NCI-H82 treated with DMSO at 0.1 percent for 48 hours (cell line): ENCODE results near the gene SOX10.
"Not testable (repeated sequence)": the region's sequence is repeated elsewhere in the genome, so short reads cannot be mapped to it uniquely, and the experiment has no call there.

ENCODE experiments used
- DNase-seq: peaks from one replicate; lab custom pipeline; 2025; ENCODE audit not compliant: unreplicated experiment; lab: John Stamatoyannopoulos, UW

Gene SOX10

DNA sequence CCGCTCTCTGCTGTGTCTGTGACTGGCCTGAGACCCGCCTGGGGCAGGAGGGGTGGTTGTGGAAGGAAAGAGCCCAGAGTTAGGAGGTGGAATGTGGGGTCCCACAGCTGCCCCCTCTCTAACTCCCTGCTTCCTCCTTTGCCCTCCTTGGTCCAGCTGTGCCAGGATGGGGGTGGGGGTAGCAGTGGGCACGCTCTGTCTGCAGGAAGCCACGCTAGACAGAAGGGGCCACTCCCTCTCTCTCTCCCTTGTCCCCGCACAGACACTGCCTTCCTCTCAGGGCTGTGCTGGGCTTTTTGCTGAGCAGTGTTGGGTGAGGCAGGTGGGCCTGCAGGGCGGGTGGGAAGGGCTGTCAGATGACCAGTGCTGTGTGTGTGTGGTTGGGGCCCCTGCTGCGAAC lies 2.0 kb upstream of the SOX10 start:
- no peak for DNase-seq

- DNase-seq = no peak
Observed at GRCh38 chr22:37985751-37986281, 1.5 kb upstream of the SOX10 start.

DNA sequence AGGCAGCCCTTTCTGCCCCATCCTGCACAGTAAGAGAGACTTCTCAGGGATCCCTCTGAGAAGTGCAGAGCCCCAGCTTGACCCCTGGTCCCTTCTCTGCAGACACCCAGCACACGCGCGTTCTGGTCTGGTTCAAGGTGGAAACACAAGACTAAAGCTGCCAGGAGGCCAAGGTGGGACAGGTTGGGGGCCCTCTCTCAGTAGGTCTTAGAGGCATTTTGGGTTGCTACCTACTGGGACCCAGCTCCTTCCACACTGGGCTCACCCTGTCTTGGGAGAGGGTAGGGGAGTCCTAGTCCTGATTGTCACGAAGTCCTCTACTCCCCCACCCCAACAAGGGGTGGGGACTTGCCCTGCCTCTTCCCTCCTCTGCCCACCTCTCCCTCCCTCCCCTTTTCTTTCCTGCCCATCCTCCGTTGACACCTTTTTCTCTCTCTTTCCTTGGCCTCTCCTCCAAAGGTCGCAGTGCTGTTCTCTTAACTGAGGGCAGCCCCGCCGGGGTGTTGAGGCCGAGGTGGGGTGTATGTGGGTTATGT lies 763 bp upstream of the SOX10 start:
- no peak for DNase-seq

- no peak for DNase-seq
Observed at GRCh38 chr22:37982938-37983859, 1.2 kb downstream of the SOX10 start.

DNA sequence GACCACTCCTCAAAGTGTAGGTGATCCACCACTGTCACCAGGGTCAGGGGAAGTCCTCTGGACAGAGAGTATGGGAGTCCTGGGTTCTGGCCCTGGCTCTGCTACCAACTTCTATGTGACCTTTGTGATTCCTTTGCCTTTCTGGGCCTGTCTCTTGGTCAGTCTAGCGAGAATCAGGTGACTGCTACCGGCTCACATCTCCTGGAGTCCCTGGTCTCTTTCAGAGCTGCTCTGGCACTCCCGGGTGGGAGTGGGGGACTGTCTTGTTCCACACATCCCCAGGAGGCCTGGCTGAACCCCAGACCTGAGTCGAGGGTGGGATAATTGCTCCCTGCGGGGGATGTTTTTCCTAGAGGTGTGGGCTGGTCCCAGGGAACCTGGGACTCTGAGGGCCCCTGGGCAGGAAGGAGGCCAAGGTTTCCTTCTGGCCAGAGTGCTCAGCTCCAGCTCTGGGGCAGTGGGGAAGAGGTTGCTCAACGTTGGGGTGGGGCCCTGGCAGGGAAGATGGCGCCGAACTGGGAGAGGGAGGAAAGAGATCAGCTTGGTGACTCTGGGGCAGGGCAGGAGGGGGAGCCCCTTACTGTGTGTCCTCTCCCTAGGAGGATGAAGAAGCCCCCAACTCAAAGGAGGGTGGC lies 2.1 kb downstream of the SOX10 start:
- DNase-seq = no peak

- no peak for DNase-seq
Observed at GRCh38 chr22:37981282-37982011, 2.9 kb downstream of the SOX10 start.

DNA sequence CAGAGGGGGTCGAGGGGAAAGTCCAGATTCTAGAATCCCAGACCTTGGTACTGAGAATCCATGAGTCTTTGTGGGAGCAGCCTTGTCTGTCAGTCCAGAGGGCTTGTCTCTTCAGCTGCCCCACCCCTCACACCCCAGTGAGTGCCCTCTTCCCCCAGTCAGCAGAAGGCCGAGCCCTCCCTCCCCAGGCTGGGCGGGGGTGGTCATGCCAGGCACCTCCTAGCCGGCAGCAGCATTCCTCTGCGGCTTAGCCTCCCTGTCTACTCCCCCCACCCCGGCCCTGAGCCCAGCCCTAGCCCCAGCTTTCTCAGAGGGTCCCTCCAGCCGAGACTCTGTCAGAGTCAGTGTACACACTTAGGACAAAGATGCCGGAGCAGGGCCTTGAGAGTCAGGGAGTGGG lies 4.6 kb downstream of the SOX10 start:
- DNase-seq = no peak

DNA sequence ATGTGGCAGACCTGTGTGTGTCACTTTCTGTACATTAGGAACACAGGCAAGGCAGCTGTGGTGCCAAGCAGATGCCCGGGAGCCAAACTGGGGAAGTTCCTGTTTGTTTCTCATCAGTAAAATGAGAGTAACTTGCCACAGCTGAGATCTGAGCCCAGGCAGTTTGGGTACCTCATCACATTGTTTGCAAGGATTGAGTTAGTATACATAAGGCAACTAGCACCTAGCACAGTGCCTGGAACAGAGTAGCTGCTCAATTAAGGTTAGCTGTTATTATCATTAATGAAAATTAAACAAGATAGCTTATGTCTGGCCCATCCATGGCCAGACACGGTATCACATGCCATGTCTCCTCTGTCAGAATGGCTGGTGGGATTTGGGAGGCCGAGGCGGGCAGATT lies 7.8 kb downstream of the SOX10 start:
- DNase-seq = no peak

GRCh38 chr22:37976022-37976421 lies 8.3 kb downstream of the SOX10 start:
- not testable (repeated sequence) for DNase-seq

- DNase-seq = no peak
Observed at GRCh38 chr22:37975153-37975552, 9.2 kb downstream of the SOX10 start.

- DNase-seq = no peak
Observed at GRCh38 chr22:37973271-37974170, 10.8 kb downstream of the SOX10 start.

DNA sequence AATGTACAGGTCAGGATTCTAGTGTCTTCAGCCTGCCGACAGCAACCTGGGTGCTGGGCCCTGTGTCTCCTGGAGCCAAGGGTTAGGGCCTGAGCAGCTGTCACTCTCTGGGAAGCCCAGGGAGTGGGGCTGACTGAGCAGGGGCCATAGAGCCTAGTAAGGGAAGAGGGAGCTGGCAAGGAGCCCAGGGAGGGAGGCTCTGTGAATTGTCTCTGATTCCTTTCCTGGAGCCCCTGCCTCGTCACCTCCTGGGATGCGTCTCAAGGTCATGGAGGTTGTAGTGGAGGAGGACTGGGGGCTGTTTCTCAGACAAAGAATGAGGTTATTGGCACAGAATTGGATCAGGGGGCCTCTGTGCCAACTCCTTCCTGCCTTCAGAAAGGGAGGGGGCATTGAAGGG lies 11.8 kb downstream of the SOX10 start:
- no peak for DNase-seq

- DNase-seq = no peak
Observed at GRCh38 chr22:37971475-37972434, 12.6 kb downstream of the SOX10 start.

GRCh38 chr22:37970864-37971263 lies 13.5 kb downstream of the SOX10 start:
- DNase-seq = no peak

- no peak for DNase-seq
Observed at GRCh38 chr22:37968452-37969251, 15.7 kb downstream of the SOX10 start.

- DNase-seq = no peak
Observed at GRCh38 chr22:37967637-37968451, 16.5 kb downstream of the SOX10 start.

DNA sequence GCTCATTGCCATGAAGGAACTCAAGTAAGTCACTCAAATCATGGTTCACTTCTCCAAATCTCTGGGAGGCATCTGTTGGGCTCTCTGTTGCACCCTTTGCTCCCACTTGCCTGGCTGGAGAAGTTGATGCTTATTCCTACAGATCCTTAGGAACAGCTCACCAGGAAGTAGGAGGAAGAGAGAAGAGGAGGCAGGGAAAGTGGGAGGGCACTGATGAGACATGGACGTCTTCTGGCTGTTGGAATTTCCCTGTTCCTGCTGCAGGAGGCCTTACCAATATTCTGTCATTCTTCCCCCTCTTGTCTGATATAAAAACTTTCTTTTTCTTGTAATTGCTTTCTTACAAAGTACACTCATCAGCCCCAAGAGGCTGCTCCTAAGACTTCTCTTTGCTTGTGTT lies 17.2 kb downstream of the SOX10 start:
- no peak for DNase-seq
